Measurements from ENCODE around the gene MTA3.
A peak's percentile ranks its signal among the peaks of the same experiment; 100 is the strongest.

MTA3 gene

DNA sequence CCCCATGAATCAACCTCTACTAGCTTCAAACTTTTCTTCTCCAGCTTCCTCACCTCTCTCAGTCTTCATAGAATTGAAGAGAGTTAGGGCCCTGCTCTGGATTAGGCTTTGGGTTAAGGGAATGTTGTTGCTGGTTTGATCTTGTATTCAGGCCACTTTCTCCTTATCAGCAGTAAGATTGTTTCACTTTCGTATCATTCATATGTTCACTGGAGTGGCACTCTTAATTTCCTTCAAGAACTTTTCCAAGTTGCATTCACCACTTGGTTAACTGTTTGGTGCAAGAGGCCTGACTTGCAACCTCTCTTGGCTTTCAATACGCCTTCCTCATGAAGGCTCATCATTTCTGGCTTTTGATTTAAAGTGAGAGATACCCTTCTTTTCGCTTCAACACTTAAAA, 172.7 kb downstream of the MTA3 start:
- DNase-seq = no peak

DNA sequence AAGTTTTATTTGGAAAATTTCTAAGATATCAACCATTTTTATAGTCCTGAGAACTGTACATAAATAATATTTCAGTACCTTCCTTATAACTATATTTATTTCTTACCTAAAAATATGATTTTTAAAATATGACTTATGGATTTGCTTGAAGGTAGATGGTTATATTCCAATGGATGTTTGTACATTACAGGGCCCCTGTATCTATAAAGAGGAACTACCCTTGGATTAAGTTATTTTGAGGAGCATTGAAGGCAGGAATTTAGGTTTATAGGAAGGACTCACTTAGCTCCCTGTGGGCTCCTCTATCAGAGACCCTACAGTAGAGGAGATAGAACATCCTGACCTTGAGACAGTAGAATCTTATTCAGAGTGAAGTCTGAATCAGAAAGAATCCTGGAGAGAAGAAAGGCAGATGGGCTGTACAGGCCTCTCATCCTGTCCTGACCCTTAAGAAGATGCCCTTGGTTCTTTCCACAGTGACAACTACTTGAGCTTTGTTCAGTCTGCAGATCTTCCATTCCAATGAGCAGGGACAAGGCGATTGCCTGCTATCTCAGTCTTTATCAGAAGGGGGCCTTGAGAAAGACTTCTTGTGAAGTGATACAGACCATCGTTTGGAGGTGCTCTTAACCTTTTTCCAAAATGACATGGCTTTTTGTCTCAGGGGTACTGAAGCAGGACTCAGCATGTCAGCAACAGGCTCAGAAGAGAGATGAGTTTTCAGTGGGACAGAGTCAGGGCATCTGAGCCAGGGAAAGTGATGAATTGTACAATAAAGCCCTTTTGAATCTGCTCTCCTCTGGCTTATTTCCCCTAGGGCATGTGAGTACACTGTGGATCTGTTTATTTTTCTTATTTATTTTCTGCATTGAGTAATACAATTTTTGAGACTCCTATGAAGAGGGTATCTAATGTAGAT, 174.6 kb downstream of the MTA3 start:
- DNase-seq = no peak

DNA sequence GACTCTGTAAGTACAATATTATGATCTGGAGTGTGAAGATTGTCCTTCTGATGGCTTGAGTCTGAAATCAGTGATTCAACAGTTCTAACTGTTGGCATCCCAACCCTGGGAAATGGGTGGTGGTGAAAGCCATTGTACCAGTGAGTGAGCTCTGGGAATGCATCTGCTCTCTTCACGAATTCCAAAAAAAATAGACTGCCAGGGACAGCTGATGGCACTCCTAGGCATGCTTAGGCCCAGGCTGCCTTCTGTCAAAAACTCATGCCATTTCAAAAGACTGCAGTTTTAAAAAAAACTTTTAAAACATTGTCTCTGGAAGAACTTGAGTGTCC, 175.2 kb downstream of the MTA3 start:
- no peak for DNase-seq

DNA sequence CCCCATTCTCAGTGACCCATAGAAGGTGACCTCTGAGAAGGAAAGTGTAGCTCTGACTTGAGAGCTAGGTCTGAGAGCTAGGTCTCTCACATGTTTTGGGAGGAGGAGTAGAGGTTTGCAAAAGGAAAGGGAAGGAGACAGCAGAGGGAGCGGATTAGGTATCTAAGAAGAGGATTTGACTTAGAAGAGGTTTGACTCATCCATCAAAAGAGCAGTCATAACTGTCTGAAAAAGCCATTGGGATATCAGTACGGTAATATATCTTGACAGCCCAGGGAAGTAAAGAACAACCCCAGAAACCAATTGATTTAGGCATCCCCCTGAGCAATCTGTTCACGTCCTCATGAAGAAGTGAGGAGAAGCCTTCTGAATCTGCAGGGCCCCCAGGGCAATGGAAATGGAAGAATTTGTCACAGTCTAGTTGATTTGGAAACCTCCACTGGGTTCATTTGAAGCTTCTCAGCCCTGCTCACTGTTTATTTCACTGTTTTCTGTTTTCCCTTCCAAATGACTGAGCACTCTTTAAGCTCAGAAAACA, 176.2 kb downstream of the MTA3 start:
- no peak for DNase-seq

DNA sequence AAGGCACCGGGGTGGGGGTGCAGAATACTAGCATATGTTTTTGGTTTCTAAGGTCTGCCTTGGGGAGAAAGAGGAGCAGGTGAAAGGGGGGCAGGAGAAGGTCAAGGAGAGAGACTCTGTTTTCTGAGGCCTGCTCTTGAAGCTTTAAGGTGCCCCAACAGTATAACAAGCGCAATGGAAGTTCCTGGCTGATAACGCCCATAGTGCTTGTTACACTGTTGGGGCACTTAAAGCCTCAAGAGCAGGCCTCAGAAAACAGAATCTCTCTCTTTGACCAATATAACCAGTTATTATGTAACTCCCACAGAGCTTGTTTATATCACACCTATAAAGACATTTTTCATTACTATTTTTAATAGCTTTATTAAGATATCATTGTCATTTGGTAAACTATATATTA, 179.0 kb downstream of the MTA3 start:
- no peak for DNase-seq

DNA sequence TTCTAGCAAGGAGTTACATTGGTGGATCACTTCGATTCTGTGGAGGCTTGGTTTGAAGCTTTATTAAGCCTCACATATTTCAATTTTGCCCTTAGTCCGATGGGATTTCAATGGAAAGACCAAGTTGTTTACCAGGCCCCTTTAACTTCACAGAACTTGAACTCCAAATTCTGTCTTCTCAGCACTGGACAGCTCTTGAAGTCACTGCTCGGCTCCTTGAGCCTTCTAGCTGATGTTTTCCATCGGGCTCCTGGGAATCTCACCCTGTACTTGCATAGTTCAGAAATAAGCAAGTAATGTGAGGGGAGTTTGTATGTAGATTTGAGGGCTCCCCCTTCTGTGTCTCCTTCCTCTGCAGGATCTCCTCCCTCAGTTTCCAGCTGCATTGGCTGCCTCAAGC, 180.4 kb downstream of the MTA3 start:
- no peak for DNase-seq

DNA sequence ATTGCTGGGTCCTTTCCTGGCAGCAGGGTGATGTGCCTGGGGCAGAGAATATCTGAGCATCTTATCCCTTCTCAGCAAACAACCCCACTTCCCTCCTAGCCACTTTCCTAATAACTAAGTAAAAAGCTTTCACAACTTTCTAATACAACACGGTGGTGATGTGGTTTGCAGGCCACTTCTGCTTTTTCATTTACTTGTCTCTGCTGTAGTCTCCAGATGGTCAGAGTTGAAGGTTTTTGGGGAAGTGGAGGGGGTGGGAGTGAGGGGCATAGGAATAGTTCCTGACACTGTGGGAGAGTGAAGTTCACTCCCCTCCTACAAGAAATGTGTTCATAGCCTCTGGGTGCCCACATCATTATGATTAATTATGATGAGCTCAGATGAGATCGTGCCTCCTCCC, 183.9 kb downstream of the MTA3 start:
- no peak for DNase-seq

DNA sequence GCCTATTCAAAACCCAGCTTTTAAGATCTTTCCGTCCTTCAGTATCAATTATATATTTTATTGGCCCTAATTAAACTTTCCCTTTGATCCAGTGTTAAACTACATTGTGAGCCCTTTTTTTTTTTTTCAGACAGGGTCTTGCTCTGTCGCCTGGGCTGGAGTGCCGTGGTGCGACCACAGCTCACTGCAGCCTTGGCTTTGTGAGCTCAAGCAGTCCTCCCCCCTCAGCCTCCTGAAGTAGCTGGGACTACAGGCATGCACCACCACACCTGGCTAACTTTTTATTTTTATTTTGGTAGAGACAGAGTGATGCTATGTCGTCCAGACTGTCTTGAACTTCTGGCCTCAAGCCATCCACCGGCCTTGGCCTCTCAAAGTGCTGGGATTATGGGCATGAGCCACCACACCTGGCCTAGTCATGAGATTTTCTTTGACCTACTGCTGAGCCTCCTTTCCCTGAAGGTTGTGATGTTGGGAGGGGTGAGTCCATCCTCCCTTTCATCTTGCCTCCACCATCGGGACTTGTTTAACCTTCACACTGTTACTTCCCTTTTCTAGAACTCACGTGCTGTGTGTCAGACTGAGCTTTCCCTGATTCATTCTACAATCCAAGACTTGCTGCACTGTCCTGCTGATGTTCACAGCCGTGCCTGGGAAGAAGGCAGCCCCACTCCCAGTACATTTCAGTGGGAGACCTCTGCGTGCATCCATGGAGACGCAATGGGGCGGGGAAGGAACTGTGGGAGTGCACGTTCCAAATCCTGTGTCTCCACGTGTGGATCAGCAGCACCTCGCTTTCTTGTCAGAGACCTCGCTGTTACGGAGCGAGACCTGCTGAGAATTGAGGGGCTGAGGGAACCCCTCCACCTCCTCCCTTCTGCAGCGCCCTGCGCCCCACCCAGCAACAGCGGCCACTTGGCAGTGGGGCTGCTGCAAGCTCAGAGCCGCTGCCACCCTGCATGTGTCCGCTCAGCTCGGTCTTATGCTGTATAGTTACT, 184.7 kb downstream of the MTA3 start:
- no peak for DNase-seq

DNA sequence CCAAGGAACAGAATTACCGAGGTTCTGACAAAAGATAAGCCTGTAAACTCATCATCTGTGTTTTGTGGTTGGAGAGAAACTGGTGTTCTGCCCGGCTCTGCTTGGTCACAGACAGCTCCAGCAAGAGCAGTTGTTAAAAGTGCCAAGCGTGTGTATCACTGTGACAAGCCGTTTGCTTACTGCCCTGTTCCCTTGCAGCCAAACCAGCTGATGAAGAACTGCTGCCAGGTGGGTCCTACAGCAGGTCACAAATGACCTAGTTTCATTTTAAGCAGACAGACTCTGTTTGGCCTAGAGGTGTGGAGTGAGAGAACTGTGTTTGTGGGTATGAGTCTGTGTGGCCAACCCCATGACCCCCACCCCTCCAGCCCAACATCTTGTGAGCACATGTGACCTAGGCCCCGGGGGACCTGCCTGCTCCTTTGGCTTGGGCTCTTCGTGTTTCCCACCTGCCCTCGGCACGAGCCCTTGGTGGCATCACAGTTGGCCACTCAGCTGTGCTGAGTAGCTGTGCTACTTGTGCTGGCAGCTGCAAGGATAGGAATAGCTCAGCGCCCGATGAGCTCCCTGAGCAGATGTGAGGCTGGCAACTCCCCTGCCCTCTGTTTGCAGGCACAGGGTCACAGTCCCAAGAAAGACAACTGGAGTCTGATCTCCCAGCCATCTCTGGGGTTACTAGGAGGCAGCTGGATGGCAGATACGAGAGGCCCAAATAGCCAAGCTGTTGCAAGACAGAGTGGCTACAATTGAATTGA, 185.8 kb downstream of the MTA3 start:
- DNase-seq = peak; percentile 67

DNA sequence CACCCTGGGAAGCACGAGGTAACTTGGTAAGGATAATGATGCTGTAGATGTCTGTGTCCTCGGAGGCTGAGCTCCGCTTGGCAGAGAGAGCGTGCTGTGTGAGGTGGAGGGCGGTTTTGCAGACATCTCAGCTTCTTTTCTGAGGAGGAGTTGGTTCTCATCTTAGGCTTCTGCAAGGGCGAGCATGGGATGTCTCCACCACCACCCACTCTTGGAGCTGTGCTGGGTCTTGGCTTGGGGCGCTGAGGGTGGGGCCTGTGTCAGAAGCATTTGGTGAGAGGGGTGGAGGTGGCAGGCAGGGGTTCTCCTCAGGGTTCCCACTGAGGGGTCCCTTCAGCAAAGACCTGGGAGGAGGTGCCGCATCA, 186.3 kb downstream of the MTA3 start:
- no peak for DNase-seq

DNA sequence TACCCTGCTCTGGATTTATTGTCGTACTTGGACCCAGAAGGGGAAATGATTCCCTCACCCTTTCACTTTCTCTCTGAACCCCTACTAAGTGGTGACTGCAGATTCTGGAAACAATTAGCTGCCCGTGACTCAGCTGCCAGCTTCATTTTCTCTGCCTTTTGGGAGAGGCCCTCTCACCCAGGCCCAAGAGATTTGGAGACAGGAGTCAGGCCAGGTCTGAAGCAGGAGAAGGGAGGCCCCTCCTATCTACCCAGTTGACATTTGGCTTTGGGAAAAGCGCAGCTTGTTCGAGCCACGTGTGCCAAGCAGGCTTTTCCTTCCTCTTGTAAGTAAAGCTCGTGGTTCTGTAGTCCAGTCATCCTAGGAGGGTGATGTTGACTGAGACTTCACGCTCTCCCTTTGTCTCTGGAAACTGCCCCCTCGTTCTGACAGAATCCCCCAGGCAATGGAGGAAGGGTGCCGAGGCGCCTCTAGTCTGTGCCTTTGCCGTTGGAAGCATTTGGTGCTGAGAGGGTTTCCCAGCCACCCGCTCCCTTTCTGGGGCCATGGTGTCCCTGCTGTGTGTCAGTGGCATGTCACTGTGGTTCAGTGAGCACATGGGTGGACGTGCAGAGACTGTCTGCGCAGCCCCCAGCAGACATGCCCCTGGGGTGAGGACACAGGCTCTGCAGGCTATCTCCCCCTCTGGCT, 186.9 kb downstream of the MTA3 start:
- no peak for DNase-seq

DNA sequence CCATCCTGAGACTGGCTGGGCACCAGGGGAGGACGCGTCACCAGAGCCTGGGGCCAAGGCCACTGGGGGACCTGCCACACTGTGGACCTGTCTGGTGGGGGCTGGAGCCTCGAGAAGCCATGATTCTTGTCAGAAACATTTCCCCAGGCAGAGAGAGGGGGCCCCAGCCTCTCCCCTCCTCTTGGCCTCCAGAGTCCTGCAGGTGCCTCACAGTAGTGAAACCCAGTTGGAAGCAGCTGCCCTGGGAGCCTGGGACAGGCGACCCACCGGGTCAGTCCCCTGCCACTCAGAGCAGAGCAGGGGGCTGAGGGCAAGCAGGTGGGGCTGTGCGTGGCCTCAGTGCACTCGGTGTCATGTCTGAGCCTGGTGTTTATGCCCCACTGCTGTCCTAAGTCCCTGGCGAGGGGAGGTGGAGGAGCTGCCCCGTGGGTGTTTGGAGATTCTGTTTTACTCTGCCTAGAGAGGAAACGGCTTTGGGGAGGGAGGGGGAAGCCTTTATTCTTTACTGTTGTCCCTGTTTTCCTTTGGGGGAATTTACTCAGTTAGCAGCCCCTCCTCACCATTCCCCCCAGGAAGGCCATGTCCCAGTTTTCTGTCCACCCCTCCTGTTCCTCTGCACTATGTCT, 187.8 kb downstream of the MTA3 start:
- no peak for DNase-seq

DNA sequence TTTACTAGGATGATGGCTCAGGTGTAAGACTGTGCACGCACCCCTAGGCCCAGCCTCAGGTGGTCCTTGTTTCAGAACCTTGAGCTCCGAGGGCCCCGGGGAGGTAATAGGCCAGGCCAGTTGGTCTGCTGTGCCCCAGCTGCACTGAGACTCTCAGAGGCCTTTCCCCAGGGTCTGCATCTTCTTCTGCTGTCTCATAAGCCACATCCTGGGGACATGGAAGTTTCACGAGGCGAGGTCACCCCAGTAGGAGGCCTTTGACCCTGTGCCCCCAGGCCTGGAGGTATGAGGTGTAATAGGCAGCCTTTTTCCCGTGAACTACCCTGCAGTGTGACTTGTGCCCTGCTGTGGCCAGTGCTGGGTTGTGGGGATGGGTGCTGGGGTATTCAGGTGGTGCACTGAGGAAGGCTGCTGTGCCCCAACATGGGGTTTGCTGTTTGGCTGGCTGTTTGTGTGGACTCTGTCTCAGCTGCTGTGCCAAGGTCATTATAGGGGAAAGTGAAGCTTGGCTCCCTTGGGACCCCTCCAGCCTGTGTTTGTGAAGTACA, 188.6 kb downstream of the MTA3 start:
- DNase-seq = no peak

DNA sequence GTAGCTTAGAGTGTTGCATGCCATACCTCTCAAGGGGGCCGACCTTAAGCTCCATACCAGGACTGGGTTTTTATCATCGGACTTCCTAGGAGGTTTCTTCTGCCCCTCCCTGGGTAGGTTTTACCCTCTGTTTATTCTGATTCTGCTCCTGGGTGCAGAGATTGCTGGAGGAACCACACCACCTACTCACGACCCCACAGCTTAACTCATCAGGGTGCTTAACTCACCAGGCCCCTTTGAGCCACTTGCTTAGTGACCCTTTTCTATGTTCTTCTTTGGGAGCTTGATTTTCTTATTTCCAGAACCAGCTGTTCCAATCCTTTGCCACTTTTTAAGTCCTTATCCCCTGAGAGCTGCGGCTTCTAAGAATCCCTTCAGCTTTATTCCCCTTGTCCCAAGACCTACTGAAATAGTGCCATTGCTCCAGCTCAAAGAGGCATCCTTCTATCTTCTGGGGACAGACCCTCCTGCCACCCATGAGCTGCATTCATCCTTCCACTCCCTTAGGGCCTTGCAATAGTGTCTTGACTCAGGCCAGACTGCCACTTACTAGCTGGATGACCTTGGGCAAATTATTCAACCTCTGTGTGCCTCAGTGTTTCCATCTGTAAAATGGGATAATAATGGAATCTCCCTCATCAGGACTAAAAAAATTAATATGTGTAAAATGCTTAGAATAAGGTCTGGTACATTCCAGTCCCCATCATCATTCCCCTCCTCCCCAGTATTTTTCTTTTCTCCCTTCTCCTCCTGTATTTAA, 189.7 kb downstream of the MTA3 start:
- DNase-seq = no peak

DNA sequence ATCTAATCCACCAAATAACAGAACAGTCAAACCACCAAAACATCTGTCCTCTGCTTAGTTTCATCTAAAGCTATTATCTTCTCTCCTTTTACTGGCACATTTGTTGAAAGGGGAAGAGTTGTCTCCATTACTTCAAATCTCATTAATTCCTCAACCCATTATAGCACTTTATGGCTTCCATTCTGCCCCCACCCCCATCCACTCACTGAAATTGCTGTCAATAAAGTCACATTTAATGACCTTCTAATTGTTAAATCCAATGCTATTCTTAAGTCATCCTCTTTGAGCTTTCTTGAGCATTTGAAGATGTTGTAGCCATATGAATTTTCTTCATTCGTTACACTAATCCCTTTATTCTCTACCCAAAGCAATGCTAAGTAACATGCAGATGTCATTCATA, 190.3 kb downstream of the MTA3 start:
- DNase-seq = no peak

DNA sequence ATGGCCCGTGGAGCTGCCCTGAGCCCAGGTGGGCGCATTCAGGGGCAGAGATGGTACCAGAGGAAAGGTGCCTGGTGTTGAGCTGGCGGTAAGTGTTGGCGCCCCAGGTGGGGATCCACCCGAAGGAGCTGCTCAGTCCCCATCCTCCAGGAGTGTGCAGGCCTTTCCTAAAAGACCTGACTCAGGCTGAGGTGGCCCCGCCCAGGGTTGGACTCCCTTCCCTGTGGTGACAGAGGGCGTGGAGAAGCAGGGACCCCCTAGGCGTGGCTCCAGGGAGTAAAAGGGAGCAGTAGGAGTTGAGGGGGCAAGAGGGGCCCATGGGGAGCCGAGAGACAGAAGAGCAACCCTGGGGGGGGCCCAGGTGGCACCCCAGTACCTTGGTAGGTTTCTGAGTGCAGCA, 193.1 kb downstream of the MTA3 start:
- no peak for DNase-seq

DNA sequence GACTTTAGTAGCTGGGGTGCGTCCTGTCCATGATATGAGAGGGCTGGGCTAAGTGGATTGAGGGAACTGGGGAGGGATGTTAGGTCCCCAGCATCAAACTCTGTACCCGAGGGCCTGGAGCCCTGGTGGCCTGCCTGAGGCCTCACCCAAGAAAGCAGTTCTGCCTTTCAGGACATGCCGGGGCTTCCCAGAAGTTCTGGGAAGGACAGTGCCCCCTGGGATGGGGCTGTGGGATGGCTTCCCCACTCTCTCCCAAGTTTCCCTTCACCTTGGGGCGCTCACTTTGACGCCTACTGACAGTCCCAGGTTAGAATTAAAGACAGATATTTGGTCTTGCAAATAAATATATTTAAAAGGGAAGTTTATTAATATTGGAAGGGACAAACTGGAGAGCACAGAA, 193.7 kb downstream of the MTA3 start:
- no peak for DNase-seq

DNA sequence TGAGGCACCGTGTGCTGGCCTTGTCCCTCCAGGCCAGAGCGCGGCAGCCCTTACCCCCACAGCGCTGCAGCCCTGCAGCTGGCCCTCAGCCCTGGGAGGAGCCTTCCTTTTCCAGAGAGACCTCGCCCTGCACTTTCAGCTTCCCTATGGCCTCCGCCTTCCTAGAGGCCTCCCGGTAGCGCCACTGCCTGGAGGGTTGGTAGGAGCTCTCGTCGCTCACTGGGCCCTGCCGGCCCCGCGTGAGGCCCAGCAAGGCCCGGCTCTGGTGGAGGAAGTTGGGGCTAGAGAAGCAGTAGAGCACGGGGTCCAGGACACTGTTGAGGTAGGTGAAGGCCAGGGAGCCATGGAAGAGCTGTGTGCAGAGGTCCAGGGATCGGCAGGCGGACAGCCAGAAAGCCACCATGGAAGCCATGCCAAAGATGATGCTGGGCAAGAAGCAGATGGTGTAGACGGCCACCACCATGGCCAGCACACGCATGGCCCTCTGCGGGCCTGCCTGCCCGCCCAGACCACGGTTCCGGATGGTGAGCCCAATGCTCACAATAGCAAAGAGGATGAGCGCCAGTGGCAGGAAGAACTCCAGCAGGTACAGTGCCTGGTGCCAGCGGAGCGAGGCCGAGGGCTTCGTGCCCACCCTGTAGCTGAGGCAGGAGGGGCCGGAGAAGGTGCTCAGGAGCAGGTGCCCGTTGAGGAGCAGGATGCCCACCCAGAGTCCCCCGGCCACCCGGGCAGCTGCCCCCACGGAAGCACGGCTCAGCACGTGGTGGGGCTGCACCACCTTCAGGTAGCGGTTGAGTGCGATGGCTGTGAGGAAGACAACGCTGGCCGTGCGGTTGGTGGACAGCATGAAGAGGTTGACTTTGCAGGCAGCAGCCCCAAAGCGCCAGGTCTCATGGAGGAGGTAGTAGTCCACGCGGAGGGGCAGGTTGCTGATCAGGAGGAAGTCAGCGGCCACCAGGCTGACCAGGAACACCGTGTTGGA, 194.7 kb downstream of the MTA3 start:
- DNase-seq = no peak

DNA sequence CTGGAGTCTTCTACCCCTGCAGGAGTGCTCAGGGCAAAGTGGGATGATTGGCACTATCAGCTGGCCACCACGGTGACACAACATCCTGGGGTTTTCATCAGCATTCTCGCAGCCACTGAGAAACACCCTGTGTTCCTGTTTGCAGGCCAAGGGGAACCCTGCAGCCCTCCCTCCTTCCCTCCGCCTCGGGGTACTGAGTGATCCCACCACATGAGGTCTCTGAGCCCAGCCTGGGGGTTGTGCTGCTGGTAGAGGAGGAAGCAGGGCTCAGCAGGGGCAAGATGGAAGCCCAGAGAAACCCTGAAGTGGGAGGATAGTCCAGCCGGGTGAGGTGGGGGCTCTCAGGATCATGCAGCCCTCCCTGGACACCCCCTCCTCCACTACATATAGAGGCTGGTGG, 195.7 kb downstream of the MTA3 start, which contains the start of gene OXER1:
TSS of gene OXER1 (minus strand) at position 40 of the 400 bp plus-strand sequence. CDS start 73 bp downstream, outside the sequence.
- no peak for DNase-seq
